ENCODE measurements around the gene HSD17B2.

HSD17B2 gene

GRCh38 chr16:82083710-82084353 is 48.8 kb downstream of the HSD17B2 start:
- H3K56ac ChIP-seq (ENCODE audit: low read length): no peak overlapping the region
- no peak overlapping the region for H3K4me3 ChIP-seq (ENCODE audit: low read length)
- H3K4me1 ChIP-seq (ENCODE audit: control insufficient read depth, low read depth, low read length): no peaks in the 10 kb centered on the region
- no peak overlapping the region for H2AK5ac ChIP-seq (ENCODE audit: low read length)
- no peak for DNase-seq
- H3K27ac ChIP-seq (ENCODE audit: low read depth, low read length): no peak overlapping the region
- no peak overlapping the region for H3K18ac ChIP-seq (ENCODE audit: low read length)
- no peaks in the 10 kb centered on the region for H3K79me1 ChIP-seq (ENCODE audit: low read length)
- no peak overlapping the region for H3K9ac ChIP-seq (ENCODE audit: low read length)
- H3K36me3 ChIP-seq (ENCODE audit: control insufficient read depth, insufficient read depth, low read length): no peaks in the 10 kb centered on the region
- H2BK5ac ChIP-seq (ENCODE audit: low read length): no peak overlapping the region
- WGBS (ENCODE audit: extremely low coverage, insufficient coverage, low lambda C conversion rate): no CpG with 5 or more reads among the region's 6 CpGs
- no peak overlapping the region for H2BK120ac ChIP-seq (ENCODE audit: low read depth, low read length)
- H2BK15ac ChIP-seq (replicated peaks; ENCODE audit: low read depth): no peak overlapping the region
- H3K4ac ChIP-seq (ENCODE audit: low read depth, low read length): no peak overlapping the region
- no peaks in the 10 kb centered on the region for H3K79me2 ChIP-seq (ENCODE audit: control insufficient read depth, insufficient read depth, low read length)
- H3K23ac ChIP-seq (ENCODE audit: low read length): no peak overlapping the region
- H3K4me2 ChIP-seq (ENCODE audit: low read length): no peak overlapping the region
- H4K5ac ChIP-seq (ENCODE audit: low read length): no peak overlapping the region
- no peak overlapping the region for H4K8ac ChIP-seq (ENCODE audit: low read depth, low read length)
- H3K27me3 ChIP-seq (ENCODE audit: insufficient read depth, low read length, poor library complexity): no peaks in the 10 kb centered on the region

GRCh38 chr16:82085011-82085779 is 50.1 kb downstream of the HSD17B2 start:
- Histone ChIP-seq H4K8ac (ENCODE audit: low read depth, low read length) (no peak overlapping the region), H3K4me3 (ENCODE audit: low read length) (no peak overlapping the region), H3K27me3 (ENCODE audit: insufficient read depth, low read length, poor library complexity) (no peaks in the 10 kb centered on the region), H2AK5ac (ENCODE audit: low read length) (no peak overlapping the region), H4K5ac (ENCODE audit: low read length) (no peak overlapping the region), H3K36me3 (ENCODE audit: control insufficient read depth, insufficient read depth, low read length) (no peaks in the 10 kb centered on the region), H3K4me2 (ENCODE audit: low read length) (no peak overlapping the region), H3K9ac (ENCODE audit: low read length) (no peak overlapping the region), H2BK15ac (replicated peaks; ENCODE audit: low read depth) (no peak overlapping the region), H2BK120ac (ENCODE audit: low read depth, low read length) (no peak overlapping the region), H3K4me1 (ENCODE audit: control insufficient read depth, low read depth, low read length) (no peaks in the 10 kb centered on the region), H3K79me1 (ENCODE audit: low read length) (no peaks in the 10 kb centered on the region), H3K56ac (ENCODE audit: low read length) (no peak overlapping the region), H3K27ac (ENCODE audit: low read depth, low read length) (no peak overlapping the region), H3K23ac (ENCODE audit: low read length) (no peak overlapping the region), H3K79me2 (ENCODE audit: control insufficient read depth, insufficient read depth, low read length) (no peaks in the 10 kb centered on the region), H3K18ac (ENCODE audit: low read length) (no peak overlapping the region), H2BK5ac (ENCODE audit: low read length) (no peak overlapping the region), H3K4ac (ENCODE audit: low read depth, low read length) (no peak overlapping the region)
- WGBS (ENCODE audit: extremely low coverage, insufficient coverage, low lambda C conversion rate): no CpG with 5 or more reads among the region's 2 CpGs
- DNase-seq: no peak

GRCh38 chr16:82088483-82088882 is 53.4 kb downstream of the HSD17B2 start:
- no peak overlapping the region for H2AK5ac ChIP-seq (ENCODE audit: low read length)
- H2BK15ac ChIP-seq (replicated peaks; ENCODE audit: low read depth): no peak overlapping the region
- H3K4me2 ChIP-seq (ENCODE audit: low read length): no peak overlapping the region
- no peaks in the 10 kb centered on the region for H3K36me3 ChIP-seq (ENCODE audit: control insufficient read depth, insufficient read depth, low read length)
- no peak overlapping the region for H4K8ac ChIP-seq (ENCODE audit: low read depth, low read length)
- no peak overlapping the region for H3K4ac ChIP-seq (ENCODE audit: low read depth, low read length)
- no peak overlapping the region for H3K56ac ChIP-seq (ENCODE audit: low read length)
- no peaks in the 10 kb centered on the region for H3K79me2 ChIP-seq (ENCODE audit: control insufficient read depth, insufficient read depth, low read length)
- H2BK120ac ChIP-seq (ENCODE audit: low read depth, low read length): no peak overlapping the region
- DNase-seq: no peak
- H2BK5ac ChIP-seq (ENCODE audit: low read length): no peak overlapping the region
- H3K9ac ChIP-seq (ENCODE audit: low read length): no peak overlapping the region
- H3K4me3 ChIP-seq (ENCODE audit: low read length): no peak overlapping the region
- no peak overlapping the region for H3K27ac ChIP-seq (ENCODE audit: low read depth, low read length)
- H3K23ac ChIP-seq (ENCODE audit: low read length): no peak overlapping the region
- H3K18ac ChIP-seq (ENCODE audit: low read length): no peak overlapping the region
- WGBS (ENCODE audit: extremely low coverage, insufficient coverage, low lambda C conversion rate): no CpG with 5 or more reads among the region's 4 CpGs
- no peaks in the 10 kb centered on the region for H3K79me1 ChIP-seq (ENCODE audit: low read length)
- no peaks in the 10 kb centered on the region for H3K27me3 ChIP-seq (ENCODE audit: insufficient read depth, low read length, poor library complexity)
- no peaks in the 10 kb centered on the region for H3K4me1 ChIP-seq (ENCODE audit: control insufficient read depth, low read depth, low read length)
- H4K5ac ChIP-seq (ENCODE audit: low read length): no peak overlapping the region

- Histone ChIP-seq H2BK120ac (ENCODE audit: low read depth, low read length) (no peak overlapping the region), H2AK5ac (ENCODE audit: low read length) (no peak overlapping the region), H3K79me2 (ENCODE audit: control insufficient read depth, insufficient read depth, low read length) (no peaks in the 10 kb centered on the region), H3K79me1 (ENCODE audit: low read length) (no peaks in the 10 kb centered on the region), H3K4me1 (ENCODE audit: control insufficient read depth, low read depth, low read length) (peaks cover 4% of the 10 kb centered on the region), H3K27ac (ENCODE audit: low read depth, low read length) (no peak overlapping the region), H3K4me3 (ENCODE audit: low read length) (no peak overlapping the region), H4K8ac (ENCODE audit: low read depth, low read length) (no peak overlapping the region), H4K5ac (ENCODE audit: low read length) (no peak overlapping the region), H3K4ac (ENCODE audit: low read depth, low read length) (no peak overlapping the region), H3K56ac (ENCODE audit: low read length) (no peak overlapping the region), H3K9ac (ENCODE audit: low read length) (no peak overlapping the region), H3K23ac (ENCODE audit: low read length) (no peak overlapping the region), H2BK15ac (replicated peaks; ENCODE audit: low read depth) (no peak overlapping the region), H3K27me3 (ENCODE audit: insufficient read depth, low read length, poor library complexity) (no peaks in the 10 kb centered on the region), H3K36me3 (ENCODE audit: control insufficient read depth, insufficient read depth, low read length) (no peaks in the 10 kb centered on the region), H2BK5ac (ENCODE audit: low read length) (no peak overlapping the region), H3K4me2 (ENCODE audit: low read length) (no peak overlapping the region), H3K18ac (ENCODE audit: low read length) (no peak overlapping the region)
- no CpG with 5 or more reads among the region's 1 CpG for WGBS (ENCODE audit: extremely low coverage, insufficient coverage, low lambda C conversion rate)
- peak; percentile 13 for DNase-seq
Observed at GRCh38 chr16:82091241-82091640, 56.2 kb downstream of the HSD17B2 start.

GRCh38 chr16:82092711-82093110 is 57.7 kb downstream of the HSD17B2 start:
- H2BK15ac ChIP-seq (replicated peaks; ENCODE audit: low read depth): no peak overlapping the region
- peaks cover 4% of the 10 kb centered on the region for H3K4me1 ChIP-seq (ENCODE audit: control insufficient read depth, low read depth, low read length)
- no peak overlapping the region for H2AK5ac ChIP-seq (ENCODE audit: low read length)
- no peak overlapping the region for H3K18ac ChIP-seq (ENCODE audit: low read length)
- no CpG with 5 or more reads among the region's 2 CpGs for WGBS (ENCODE audit: extremely low coverage, insufficient coverage, low lambda C conversion rate)
- DNase-seq: peak; percentile 32
- H3K56ac ChIP-seq (ENCODE audit: low read length): no peak overlapping the region
- no peak overlapping the region for H3K4me3 ChIP-seq (ENCODE audit: low read length)
- no peak overlapping the region for H3K23ac ChIP-seq (ENCODE audit: low read length)
- no peaks in the 10 kb centered on the region for H3K79me1 ChIP-seq (ENCODE audit: low read length)
- no peak overlapping the region for H3K4ac ChIP-seq (ENCODE audit: low read depth, low read length)
- no peaks in the 10 kb centered on the region for H3K79me2 ChIP-seq (ENCODE audit: control insufficient read depth, insufficient read depth, low read length)
- H3K36me3 ChIP-seq (ENCODE audit: control insufficient read depth, insufficient read depth, low read length): no peaks in the 10 kb centered on the region
- H4K5ac ChIP-seq (ENCODE audit: low read length): no peak overlapping the region
- H2BK120ac ChIP-seq (ENCODE audit: low read depth, low read length): no peak overlapping the region
- no peak overlapping the region for H2BK5ac ChIP-seq (ENCODE audit: low read length)
- no peak overlapping the region for H4K8ac ChIP-seq (ENCODE audit: low read depth, low read length)
- H3K4me2 ChIP-seq (ENCODE audit: low read length): no peak overlapping the region
- H3K27ac ChIP-seq (ENCODE audit: low read depth, low read length): no peak overlapping the region
- H3K27me3 ChIP-seq (ENCODE audit: insufficient read depth, low read length, poor library complexity): no peaks in the 10 kb centered on the region
- H3K9ac ChIP-seq (ENCODE audit: low read length): no peak overlapping the region
